GM18519 (cell line): ENCODE results near the gene SLC45A3.

Source experiments
- ATAC-seq: cut with Tn5 transposase; IDR thresholded peaks from one replicate; pipeline ENCODE4 v1.9.1; 2021; ENCODE audit warnings: mild to moderate bottlenecking, moderate library complexity; ENCODE audit not compliant: unreplicated experiment, low FRiP score

SLC45A3 gene

DNA sequence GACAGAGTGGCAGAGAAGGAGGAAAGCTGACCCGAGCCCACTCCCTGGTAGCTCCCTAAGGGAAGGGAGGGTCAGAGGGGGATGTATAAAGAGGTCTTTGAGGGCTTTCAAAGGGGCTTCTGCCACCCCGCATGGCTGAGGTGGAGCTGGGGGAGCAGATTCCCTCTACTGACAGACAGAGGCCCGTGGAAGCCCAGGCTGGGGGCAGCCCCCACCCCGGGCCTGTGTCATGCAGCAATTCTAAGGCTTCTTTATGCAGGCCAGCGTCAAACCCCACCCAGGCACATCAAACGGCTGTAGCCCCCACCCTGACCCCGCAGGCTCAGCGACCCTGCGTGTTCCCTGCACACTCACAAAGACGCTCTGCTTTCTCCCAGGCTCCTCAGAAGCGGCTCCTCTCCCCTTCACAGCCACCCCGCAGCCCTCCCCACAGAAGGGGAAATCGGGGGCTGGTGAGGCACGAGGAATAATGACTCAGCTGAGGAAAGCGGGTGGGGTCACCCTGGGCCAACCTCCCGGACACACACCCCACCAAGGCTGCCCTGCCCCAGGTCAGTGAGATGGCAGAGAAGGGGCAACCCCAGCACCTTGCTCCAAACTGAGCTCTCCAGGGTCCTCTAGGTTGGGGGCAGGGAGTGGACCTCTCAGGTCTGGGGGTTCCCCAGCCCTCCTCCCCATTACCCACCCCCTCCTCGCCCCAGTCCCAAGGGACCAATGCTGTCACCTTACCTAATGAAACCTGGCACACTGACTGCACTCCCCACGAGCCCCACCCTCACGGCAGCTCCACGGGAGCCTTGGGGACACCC, 10.8 kb downstream of the SLC45A3 start:
- ATAC-seq, result no peak

DNA sequence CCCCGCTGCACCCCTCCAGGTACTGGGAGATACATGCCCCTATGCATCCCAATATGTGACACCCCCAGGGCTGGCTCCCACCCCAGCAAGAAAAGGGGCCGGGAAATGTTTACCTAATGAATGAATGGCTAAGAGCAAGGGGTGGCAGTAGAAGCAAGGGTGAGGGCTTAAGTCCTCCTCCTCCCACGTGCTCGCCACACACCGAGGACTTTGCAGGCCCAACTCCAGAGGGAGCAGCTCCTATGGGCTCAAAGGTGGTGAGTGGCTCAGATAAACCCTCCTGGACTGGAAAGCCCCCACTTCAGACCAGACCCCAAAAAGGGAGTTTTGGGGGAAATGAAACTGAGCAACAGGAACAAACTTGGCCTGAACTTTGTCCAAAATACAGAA, 11.4 kb downstream of the SLC45A3 start:
- no peak for ATAC-seq

- ATAC-seq, result no peak
These were observed 12.2 kb downstream of the SLC45A3 start for GRCh38 chr1:205667909-205668643.

GRCh38 chr1:205666372-205667166, 13.7 kb downstream of the SLC45A3 start:
- ATAC-seq, result no peak

- no peak for ATAC-seq
These were observed 14.9 kb downstream of the SLC45A3 start for GRCh38 chr1:205665201-205666045.

DNA sequence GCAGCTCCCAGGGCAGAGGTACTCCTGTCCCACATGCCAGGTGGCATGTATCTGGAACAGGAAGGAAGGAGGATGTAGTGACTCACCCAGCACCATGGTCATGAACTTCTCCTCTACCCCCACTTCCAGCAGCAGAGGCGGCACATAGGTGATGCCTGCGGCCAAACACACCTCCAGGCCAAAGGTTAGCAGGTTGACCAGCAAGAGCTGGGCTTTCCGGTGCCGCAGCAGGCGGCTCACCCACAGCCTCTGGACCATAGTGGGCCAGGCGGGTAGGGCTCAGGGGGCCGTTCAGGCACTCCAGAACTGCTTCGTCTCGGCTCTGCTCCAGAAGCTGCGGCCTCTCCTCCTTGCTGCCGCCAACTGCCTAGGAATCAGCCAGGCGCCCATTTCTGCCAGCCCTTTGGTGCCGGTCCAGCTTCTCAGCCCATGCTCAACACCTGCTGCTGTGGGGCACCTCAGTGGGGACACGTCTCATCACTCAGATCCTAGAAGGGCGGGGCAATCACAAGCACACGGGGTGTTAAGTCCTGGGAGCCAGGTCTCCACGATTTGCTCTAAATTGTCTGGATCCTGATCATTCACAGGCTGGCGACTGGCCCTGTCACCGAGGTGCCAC, 15.8 kb downstream of the SLC45A3 start:
- no peak for ATAC-seq

- ATAC-seq, result no peak
These were observed 16.9 kb downstream of the SLC45A3 start for GRCh38 chr1:205663286-205663936.

- ATAC-seq, result no peak
These were observed 17.5 kb downstream of the SLC45A3 start for GRCh38 chr1:205662791-205663190.

GRCh38 chr1:205662135-205662738, 18.1 kb downstream of the SLC45A3 start:
- no peak for ATAC-seq

- no peak for ATAC-seq
These were observed 18.7 kb downstream of the SLC45A3 start for GRCh38 chr1:205661429-205662134.

- no peak for ATAC-seq
These were observed 19.9 kb downstream of the SLC45A3 start for GRCh38 chr1:205660361-205660760.

GRCh38 chr1:205658943-205659581, 21.2 kb downstream of the SLC45A3 start:
- no peak for ATAC-seq

GRCh38 chr1:205656236-205656635, 24.1 kb downstream of the SLC45A3 start:
- no peak for ATAC-seq

GRCh38 chr1:205652984-205653383, 27.3 kb downstream of the SLC45A3 start:
- ATAC-seq, result no peak

DNA sequence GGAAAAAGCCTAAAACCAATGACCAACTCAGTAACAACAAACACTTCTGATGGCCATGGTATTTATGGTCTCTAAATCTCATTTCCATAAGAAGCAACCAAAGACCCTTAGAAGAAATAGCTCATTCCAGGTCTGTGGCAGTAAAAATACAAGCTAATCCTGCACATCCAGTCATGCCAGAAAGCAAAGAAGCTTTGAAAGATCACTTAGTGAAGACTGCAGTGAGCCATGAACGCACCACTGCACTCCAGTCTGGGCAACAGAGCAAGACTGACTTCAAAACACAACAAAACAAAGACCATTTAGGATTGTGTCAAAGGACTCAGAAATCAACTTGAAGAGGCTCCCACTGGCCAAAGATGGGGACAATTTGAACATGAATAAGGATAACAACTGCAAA, 30.1 kb downstream of the SLC45A3 start:
- ATAC-seq, result no peak

- ATAC-seq, result no peak
These were observed 34.8 kb downstream of the SLC45A3 start for GRCh38 chr1:205645519-205645918.

- no peak for ATAC-seq
These were observed 37.5 kb downstream of the SLC45A3 start for GRCh38 chr1:205642679-205643307.
